DMS153 (cell line): Measurements from ENCODE around the gene STARD10.
A peak's percentile ranks its signal among the peaks of the same experiment; 100 is the strongest.

ENCODE experiments used
- DNase-seq: peaks from one replicate; lab custom pipeline; 2025; lab: John Stamatoyannopoulos, UW

Gene STARD10

DNA sequence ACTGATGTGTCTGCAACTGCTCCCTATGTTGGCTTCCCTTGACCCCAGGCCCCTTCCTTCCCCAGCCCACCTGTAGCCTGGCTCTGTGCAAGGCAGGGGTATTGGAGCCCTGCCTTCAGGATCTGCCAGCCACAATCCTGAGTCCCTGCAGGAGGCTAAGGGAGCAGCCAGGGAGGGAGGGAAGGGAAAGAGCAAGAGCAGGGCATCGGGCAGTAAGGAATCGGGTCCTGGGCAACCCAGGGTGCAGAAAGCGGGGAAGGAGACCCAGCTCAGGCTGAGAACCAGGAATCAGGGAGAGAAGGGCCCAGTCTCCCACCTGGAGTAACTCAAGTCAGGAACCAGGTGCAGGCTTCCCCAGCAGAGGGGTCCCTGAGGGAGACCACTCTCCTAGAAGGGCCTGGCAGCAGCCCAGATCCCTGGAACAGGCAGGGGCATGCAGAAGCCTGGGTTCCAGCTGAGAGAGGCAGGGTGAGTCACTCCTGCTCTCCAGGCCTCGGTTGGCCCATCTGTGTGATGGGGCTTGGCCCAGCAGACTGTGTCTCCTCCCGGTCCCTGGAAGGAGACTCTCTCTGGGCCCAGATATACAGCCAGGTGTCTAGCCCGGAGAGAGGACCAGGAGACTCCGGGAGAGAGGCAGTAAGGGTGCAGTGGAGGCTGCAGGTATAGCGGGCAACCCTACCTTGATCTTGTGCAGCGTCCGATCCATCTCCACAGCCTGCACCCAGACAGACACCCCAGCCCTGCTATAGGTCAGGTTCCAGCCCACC is 13.4 kb downstream of the STARD10 start:
- DNase-seq = no peak

DNA sequence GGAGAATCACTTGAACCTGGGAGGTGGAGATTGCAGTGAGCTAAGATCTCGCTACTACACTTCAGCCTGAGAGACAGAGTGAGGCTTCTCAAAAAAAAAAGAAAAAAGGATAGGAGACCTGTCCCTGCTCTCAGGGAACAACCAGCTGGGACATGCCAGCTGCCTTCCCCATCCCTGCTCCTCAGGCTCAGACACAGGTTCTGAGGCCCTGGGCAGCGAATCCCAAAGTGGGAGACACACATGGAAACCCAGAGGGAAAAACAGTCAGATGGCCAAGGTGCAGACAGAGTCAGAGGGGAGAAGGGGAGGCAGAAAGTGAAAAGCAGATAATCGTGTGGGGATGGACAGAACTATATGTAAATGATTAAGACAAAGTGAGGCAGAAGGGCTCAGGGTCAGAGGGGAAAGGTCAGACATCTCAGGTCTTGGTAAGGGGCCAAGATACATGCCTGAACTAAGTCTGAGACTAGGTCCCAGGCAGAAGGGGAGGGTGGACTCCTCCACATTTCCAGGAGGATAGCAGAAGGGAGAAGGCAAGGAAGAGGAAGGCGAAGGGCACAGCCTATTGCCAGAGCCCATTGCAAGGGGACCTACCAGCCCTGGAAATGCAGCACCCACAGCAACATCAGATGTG is 14.2 kb downstream of the STARD10 start:
- DNase-seq = no peak

DNA sequence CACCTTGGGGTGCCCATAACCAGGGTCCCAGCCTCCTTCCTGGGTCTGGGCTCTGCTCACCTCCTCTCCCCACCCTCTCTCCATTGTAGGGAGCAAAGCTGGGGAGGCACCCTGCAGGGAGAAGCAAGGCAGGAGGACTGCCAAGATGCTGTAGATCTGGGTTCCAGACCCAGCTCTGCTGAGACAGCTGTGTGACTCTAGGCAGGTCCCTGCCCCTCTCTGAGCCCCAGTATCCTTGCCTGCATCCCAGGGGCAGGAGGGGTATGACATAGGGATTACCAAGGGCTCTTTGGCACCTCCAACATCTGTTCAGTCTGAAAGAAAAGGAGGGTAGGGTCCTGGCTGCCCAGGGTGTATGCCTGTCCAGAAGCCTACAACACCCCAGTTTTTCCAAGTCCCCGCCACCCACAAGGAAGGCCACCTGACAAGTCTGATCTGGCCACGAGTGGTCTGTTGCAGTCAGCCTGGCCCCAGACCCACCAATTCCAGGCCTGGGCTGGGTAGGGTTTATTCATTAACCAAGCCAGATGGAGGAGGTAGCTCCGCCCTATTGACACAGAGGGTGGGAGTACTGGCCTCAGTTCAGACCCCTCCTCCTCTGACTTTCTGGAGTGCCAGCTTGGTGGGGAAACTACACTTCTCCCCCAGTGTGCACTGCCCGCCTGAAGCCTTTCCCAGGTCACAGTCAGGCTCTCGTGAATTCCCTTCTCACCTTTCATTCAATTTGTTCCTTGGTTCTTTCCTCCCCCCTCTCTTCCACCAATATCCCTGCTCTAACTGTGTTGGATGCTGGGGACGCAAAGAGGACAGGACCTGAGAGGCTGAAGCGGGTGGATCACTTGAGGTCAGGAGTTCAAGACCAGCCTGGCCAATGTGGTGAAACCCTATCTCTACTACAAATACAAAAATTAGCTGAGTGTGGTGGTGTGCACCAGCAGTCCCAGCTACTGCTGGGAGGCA is 15.0 kb downstream of the STARD10 start:
- DNase-seq = no peak

DNA sequence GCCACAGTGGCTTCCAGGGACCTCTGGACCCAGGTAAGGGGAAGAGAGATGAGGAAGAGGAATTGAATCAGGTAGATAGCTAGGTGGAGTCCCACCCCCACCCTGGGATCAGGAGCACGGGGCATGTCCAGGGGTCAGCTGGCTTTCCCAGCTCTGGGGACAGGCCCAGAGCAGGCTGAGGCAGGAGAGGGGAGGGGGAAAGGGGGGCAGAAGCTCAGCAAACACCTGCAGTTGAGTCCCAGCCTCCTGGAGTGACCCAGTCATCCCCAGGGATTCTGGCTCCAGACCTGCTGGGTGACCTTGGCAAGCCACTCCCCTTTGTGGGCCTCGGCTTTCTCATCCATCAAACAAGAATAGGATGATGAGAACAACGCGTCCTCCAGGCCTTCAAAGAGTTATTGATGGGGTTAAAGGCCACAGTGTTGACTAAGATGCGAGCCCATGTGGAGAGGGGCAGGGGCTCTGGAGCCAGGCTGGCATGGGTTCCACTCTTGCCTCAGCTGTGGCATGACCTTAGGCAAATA is 16.0 kb downstream of the STARD10 start:
- DNase-seq = peak; percentile 20

DNA sequence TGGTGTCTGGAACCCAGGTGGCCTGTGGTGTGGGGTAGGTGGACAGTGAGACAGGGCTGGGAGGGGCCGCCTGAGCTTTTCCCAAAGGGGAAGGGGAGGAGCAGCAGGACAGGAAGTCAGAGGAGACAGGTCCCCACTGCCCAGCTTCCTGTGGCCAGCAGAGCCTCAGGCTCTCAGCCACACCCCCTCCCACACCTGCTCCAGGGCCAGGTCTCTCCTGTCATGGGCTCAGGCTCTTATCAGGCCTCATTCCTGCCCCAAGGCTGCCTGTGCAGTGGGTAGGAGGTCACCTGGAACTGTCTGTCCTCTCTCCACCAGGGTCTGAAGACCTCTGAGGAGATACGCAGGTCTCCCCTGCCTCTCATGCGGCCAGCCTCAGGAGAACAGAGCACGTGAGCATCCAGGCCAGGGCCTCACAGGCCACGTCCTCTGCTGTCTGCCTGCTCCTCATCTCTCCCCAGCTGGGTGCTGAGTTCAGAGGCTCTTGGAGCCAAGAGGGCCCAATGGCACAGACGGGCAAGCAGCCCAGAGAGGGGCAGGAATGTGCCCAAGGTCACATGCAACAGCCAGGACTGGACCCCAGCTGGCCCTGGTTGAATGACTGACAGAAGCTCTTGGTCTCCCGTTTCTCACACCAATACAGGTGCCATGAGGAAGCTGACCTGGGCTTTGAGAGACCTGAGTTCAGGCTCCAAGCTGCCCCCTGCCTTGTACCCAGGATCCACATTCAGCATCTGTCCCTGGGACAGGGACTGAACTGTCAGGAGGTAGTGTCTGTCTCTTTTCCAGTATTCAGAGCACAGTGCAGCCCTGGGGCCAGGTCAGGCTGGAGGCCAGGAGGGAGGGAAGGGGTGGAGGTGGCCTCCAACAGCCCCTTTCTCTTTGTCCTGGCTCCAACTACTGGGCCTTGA is 16.7 kb downstream of the STARD10 start:
- no peak for DNase-seq

DNA sequence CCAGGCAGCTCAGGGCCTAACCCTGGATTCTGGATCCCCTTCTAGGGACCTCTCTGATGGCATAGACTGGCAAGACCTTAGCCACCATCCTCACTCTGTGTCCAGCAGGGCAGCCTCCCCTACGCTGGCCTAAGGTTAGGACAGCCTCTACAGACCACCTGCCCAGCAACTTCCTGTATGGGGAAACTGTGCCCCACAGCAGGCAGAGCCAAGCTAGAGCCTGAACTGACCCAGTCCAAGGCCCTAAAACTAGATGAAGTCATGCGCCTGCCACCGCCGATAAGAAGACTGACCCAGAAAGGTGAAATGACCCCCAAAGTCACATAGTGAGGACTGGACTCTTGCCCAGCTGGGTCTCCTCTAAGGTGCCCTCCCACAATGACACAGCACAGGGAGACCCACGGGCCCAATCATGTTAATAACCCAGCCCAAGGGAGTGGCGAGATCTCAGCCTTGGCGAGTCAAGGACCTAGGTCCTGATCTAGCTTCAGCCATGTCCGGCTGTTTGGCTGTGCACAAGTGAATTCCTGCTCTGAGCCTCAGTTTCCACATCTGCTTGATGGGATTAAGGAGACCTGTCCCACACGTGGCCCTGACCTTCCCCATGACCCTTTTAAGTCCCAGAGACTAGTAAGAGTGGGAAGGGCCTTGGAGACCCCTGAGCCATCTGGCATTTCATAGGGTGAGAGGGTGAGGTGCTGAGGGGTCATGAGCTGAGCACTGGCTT is 17.6 kb downstream of the STARD10 start:
- DNase-seq = no peak

DNA sequence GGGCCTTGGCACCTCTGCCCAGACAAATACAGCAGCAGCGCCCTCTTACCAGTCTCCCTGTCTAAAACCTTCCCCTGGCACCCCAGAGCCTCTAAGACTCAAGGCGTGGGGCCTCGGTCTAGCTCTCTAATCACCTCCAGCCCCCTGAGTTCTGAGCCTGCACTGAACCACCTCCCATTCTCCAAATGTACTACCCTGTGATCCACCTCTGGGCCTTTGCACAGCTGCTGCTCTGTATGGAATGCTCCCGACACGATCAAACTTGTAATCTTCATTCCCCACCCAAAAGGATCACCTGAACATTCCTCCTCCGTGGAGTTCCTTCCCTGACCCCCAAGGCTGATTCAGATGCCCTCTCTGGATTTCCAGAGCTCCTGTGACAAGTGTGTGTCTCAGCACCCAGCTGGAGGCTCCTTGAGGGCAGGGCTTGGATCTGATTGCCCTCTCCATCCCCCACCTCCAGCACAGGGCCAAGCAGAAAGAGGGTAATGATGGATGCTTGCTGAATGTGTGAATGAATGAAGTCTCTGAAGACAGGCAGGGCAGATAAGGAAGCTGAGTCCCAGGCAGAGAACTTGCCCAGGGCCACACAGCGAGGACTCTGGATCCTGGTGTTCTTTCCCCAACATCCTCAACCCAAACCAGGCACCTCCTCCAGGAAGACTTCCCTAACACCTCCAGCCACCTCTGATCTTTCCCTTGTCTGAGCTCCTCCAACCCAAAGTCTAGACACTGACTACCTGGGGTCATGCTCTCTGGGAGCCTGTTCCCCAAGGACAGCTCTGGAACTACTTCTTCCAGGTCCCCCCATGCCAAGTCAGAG is 18.3 kb downstream of the STARD10 start:
- no peak for DNase-seq

DNA sequence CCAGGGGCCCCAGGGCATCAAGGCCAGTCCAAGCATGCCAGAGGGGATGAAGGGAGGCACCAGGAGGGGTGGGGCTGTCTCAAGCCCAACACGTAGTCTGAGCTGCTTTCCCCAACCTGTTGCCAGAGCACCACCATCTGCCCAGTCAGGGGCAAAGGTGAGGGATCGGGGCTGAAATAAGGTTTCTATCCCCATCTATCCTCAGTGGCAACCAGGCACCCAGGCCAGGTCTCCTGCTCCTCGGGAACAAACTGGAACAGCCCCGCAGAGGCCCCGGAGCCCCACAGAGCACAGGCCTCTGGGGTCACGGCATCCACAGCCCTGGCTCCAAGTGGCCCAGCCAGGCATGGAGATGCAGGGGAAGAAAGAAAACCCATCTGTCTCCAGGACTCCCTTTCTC is 19.3 kb downstream of the STARD10 start:
- no peak for DNase-seq

DNA sequence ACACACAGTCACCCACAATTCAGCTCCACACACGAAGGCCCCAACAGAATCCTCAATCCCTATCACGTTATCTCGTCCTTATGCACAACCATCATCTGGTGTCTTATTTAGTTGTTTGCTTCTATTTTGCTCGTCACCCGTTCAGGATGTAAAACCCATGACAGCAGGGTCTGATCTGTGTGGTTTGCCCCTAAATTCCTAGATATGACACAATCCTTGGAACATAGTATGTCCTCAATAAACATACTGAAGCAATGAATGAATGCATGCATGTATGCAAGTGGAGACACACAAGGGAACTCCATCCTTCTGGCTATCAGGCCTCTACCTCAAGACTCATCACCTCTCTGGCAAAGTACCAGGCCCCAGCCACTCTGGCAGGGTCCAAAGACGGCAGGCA is 20.2 kb downstream of the STARD10 start:
- no peak for DNase-seq

DNA sequence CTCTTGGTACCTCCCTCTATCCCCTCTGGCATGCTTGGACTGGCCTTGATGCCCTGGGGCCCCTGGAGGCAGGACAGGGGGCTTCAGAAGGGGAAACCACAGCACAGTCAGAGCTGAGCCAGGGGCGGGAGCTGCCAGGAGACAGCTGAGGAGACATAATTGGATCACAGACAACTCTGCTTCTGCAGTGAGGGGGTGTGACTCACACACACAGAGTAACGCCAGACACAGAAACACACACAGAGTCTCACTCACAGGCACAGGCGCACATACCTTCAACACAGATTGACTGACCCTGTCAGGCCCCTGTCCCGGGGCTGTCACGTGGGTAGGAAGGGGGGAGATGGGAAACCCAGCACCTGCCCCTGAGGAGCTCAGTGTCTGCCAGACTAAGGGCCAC is 20.6 kb downstream of the STARD10 start:
- no peak for DNase-seq

DNA sequence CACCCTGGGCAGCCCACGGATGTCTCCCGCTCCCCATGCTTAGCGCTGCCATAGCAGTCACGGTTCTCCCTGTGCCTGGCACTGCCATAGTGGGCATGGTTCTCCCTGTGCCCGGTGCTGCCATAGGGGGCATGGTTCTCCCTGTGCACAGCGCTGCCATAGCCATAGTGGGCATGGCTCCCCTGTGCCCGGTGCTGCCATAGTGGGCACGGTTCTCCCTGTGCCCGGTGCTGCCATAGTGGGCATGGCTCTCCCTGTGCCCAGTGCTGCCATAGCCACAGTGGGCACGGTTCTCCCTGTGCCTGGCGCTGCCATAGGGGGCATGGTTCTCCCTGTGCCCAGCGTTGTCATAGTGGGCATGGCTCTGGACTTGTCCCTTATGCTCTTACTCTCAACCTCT is 21.8 kb downstream of the STARD10 start:
- DNase-seq = no peak

DNA sequence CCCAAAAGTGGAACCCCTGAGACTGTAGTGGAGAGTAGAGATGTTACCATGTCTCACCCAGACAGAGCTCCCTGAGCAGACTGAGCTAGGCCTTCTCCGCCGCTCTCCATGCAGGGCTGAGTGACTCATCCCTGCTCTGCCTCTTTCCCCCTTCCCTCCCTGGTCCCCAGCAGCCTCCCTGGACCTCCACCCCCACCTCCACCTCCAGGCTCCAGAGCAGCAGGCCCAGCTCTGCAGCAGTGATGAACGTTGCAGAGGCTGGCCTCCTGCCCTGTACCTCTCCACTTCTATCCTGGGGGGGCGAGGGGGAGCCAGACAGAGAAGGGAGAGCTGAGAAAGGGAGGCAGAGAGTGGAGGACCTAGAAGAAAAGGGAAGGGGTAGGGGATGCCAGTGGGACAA is 22.3 kb downstream of the STARD10 start:
- DNase-seq = no peak

DNA sequence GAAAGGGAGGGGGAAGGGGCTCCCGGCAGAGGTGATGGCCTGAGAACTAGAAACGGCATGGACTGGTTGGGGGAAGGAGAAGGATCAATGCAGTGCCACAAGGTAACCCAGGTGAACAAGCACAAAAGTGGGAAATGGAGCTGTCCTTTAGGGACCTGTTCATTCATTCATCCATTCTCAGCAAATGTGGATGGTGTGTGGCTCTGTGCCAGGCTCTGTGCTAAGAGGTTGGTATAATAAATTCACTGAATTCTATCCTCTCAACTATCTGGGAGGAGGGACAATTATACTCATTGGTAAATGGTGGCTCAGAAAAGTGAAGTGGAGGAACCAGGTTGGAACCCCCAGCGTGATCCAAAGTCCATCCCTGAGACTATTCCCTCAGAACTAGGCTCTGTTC is 23.0 kb downstream of the STARD10 start:
- no peak for DNase-seq

DNA sequence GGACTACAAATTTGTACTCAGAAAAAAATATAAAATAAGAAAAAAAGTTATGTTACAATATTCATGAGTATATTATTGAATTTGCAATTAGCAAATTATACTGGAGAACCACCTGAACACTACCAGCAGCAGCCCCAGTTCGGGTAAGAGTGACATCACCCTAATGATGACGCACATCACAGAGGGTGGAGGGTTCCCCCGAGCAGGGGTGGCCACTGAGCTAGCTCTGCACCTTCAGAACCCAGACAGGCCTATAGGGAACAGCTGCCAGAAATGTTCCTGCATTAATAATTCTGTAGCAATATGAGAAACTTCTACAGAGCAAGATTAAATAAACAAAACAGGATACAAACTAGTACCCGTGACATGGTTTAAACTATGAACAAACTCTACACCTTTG is 24.2 kb downstream of the STARD10 start:
- no peak for DNase-seq

DNA sequence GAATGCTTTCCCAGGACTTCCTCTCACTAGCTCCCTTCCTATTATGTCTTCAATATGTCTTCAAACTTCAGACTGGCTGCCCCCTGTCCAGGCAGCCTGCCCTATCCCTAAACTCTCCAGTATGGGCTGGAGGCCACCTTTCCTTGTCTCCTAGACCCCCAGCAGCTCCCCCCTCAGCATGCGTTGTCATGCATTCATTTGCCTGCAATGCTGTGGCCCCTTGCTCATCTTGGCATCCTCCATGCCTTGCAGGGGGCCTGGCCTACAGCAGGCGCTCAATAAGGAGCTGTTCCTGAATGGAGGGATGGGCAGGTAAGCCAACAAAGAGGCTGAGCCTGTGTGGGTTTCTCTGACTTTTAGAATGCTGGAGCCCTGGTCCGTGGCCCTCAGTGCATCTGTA is 25.3 kb downstream of the STARD10 start:
- no peak for DNase-seq

DNA sequence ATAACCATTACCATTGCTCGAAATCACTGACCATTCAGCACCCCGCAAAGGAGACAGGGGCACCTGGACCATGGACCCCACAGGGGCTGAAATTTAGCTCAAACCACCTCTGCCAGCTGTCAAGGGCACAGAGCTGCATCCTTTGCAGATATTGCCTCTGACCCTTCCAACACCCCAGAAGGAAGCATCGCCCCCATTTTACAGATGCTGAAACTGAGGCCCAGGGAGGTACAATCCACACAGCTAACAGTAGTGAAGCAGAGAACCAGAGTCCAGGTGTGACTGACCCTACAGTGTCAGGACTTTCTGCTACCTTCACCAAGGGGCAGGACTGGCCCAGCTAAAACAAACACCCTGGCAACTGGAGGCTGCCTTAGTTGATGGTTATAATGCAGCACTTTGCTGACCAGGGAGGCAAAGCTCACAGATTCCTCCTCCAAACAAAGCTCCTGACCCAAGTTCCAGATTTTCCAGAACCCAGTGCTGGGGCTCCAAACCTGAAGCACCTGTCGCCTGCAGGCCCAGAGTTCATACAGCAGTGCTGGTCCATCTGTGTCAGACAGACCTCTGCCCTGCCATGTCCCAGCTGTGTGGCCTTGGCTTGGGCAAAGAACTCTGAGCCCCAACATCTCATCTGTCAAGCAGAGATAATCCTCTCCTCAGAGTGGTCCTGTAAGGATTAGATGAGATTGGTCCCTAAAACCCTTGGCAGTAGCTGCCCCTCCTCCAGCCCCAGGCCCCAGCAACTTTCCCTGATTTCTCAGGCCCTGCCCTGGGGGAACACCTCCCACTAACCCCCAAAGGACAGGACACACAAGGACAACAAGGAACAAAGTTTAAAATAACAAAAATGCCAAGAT is 26.4 kb downstream of the STARD10 start:
- no peak for DNase-seq

DNA sequence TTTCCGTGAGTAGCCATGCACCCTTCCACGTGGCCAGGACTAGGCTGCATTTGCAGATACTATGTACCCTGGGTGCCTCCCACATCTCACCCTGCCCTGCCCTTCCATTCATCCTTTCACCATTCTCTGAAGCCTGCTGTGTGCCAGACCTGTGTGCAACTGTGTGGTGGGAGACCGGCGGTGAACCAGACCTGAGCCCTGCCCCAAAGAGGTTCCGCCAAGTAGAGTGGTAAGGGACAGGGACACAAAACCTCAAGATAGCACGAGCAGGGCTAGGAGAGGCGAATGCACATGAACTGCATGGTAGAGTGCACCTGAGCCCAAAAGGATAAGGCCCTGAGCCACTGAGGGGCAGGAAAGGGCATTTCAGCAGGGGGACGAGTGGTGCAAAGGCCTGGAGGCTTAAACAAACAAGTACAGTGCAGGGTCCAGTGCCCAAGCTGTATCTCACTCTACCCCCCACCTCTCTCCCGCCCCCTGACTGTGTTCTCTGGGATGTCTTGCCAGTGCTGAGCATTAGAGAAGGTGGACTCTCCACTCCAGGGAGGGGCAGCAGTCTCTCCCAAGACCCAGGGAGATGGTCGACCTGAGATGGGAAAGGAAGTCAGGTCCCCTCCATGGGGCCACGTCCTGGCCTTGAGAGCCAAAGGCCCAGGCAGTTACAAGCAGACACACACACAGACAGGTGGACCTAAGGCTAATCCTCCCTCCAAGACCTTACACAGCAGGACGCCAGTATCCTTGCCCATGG is 27.5 kb downstream of the STARD10 start:
- DNase-seq = no peak

DNA sequence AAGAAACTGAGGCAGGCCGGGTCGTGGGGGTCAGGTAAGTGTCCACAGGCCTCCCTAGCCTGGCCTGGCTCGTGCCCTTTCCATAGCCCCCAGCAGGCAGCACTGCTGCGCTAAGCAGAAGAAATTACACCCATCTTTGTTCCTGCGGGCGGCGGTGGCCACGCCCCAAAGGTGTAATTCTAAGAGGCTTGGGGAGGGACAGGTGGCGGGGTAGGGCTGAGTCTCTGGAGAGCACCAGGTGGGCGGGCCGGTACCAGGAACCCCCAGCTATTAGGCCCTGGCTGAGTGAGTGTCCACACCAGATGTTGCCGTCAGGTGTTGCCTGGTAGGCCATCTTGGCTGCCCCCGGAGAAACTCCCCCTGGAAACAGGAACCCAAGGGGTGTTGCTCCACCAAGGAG is 29.3 kb downstream of the STARD10 start:
- DNase-seq = peak; percentile 88
